Adrenal gland (tissue), 5 donors: Measurements from ENCODE around the gene AAR2.

ENCODE experiments used
- POLR2A ChIP-seq, 2 donors: fragments of 450-650 bp; IDR thresholded peaks; one replicate each; pipeline ENCODE4 v1.6.1; 2017; ENCODE audit warnings: antibody characterized with exemption in 2 of 2, mild to moderate bottlenecking in 2 of 2, moderate library complexity in 1 of 2
- TF ChIP-seq, protein P1 (sequence below), 6 experiments: fragments of 450-650 bp in 4 of 6; fragments of 200-600 bp in 2 of 6; sonication (generic) in 1 of 6; IDR thresholded peaks; 1 replicate in 5 of 6; 2 replicates in 1 of 6; pipeline versions ENCODE4 v1.5.1 to v1.8.0; 2016 to 2021; ENCODE audit warnings: antibody characterized with exemption in 6 of 6, mild to moderate bottlenecking in 2 of 6, moderate library complexity in 1 of 6
- donor health status: DM: no; HTN: no; CAD: no.

DNA sequence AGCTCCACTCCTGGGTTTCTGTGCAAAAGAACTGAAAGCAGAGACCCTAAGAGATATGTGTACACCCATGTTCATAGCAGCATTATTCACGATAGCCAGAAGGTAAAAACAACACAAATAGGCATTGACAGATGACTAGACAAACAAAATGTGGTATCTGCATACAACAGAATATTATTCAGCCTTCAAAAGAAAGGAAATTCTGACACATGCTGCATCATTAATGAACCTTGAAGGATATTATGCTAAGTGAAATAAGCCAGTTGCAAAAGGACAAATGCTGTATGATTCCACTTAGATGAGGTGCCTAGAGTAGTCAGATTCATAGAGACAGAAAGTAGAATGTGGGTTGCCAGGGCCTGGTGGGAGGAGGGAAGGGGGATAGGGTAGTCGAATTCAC, 17.8 kb downstream of the AAR2 start:
- TF ChIP-seq, protein P1, sequence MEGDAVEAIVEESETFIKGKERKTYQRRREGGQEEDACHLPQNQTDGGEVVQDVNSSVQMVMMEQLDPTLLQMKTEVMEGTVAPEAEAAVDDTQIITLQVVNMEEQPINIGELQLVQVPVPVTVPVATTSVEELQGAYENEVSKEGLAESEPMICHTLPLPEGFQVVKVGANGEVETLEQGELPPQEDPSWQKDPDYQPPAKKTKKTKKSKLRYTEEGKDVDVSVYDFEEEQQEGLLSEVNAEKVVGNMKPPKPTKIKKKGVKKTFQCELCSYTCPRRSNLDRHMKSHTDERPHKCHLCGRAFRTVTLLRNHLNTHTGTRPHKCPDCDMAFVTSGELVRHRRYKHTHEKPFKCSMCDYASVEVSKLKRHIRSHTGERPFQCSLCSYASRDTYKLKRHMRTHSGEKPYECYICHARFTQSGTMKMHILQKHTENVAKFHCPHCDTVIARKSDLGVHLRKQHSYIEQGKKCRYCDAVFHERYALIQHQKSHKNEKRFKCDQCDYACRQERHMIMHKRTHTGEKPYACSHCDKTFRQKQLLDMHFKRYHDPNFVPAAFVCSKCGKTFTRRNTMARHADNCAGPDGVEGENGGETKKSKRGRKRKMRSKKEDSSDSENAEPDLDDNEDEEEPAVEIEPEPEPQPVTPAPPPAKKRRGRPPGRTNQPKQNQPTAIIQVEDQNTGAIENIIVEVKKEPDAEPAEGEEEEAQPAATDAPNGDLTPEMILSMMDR (IDR thresholded peaks at IDR 0.05), result no peak
- TF ChIP-seq POLR2A (IDR thresholded peaks at IDR 0.05), result no peak
